ENCODE results near the gene ATR. TPM values are rescaled to one million over a fixed set of nuclear protein-coding genes. Genes with fewer than 3 reads are reported as not detected.

The ATR gene
- total RNA-seq, 4 donors from 2014 or later: 21.0 to 53.6 (median 23.9) TPM

- Histone ChIP-seq H3K27me3 (no peaks in the 10 kb centered on the region), H3K27ac (no peak overlapping the region), H3K4me3 (no peak overlapping the region), H3K36me3 (peaks cover 0 to 63% (median 0%) of the 10 kb centered on the region in 3 donors), H3K4me1 (no peaks in the 10 kb centered on the region), H3K9me3 (no peaks in the 10 kb centered on the region)
- TF ChIP-seq POLR2A (IDR thresholded peaks at IDR 0.05): no peak
- TF ChIP-seq, protein P1, sequence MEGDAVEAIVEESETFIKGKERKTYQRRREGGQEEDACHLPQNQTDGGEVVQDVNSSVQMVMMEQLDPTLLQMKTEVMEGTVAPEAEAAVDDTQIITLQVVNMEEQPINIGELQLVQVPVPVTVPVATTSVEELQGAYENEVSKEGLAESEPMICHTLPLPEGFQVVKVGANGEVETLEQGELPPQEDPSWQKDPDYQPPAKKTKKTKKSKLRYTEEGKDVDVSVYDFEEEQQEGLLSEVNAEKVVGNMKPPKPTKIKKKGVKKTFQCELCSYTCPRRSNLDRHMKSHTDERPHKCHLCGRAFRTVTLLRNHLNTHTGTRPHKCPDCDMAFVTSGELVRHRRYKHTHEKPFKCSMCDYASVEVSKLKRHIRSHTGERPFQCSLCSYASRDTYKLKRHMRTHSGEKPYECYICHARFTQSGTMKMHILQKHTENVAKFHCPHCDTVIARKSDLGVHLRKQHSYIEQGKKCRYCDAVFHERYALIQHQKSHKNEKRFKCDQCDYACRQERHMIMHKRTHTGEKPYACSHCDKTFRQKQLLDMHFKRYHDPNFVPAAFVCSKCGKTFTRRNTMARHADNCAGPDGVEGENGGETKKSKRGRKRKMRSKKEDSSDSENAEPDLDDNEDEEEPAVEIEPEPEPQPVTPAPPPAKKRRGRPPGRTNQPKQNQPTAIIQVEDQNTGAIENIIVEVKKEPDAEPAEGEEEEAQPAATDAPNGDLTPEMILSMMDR (IDR thresholded peaks at IDR 0.05): no peak
- DNase-seq: no peak
These were observed 88.8 kb downstream of the ATR start for GRCh38 chr3:142489572-142490323.

DNA sequence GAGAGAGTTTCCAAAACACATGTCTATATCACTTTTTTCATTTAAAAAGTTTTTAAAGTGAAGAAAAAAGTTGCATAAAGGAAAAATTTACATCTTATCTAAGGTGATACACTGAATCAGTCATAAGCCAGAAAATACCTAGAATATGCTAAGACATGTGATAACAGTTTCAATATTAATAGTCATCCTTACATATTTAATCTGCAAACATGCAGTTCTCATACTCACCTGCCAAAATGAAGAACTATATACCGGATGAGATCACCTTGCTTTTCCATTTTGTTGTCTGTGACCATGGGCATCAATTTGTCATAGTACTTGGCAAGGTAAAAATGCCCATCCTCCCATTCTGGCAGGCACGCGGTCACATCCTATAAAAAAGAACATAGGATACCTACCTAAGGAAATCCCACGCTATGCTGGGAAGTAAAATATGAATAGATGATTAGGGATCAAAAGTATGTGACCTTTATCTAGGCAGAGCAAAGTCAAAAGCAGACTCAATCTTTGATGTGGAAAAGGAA, 93.6 kb downstream of the ATR start:
- no peaks in the 10 kb centered on the region for H3K27me3 ChIP-seq
- TF ChIP-seq POLR2A (IDR thresholded peaks at IDR 0.05): no peak
- TF ChIP-seq, protein P1 (IDR thresholded peaks at IDR 0.05): no peak
- peaks cover 0 to 60% (median 0%) of the 10 kb centered on the region in 3 donors for H3K36me3 ChIP-seq

GRCh38 chr3:142481196-142481595, 97.3 kb downstream of the ATR start:
- no peaks in the 10 kb centered on the region for H3K27me3 ChIP-seq
- no peak overlapping the region for H3K27ac ChIP-seq
- no peak overlapping the region for H3K4me3 ChIP-seq
- no peaks in the 10 kb centered on the region for H3K4me1 ChIP-seq
- no peak for DNase-seq
- TF ChIP-seq, protein P1 (IDR thresholded peaks at IDR 0.05): no peak
- TF ChIP-seq POLR2A (IDR thresholded peaks at IDR 0.05): no peak
- H3K9me3 ChIP-seq: peaks cover 0 to 18% (median 3%) of the 10 kb centered on the region in 4 donors
- peaks cover 0 to 44% (median 0%) of the 10 kb centered on the region in 3 donors for H3K36me3 ChIP-seq

More for the DNA sequence above, 93.6 kb downstream of the ATR start:
- H3K27ac ChIP-seq: no peak overlapping the region
- peaks cover 0 to 18% (median 3%) of the 10 kb centered on the region in 4 donors for H3K9me3 ChIP-seq
- no peak for DNase-seq
- H3K4me1 ChIP-seq: no peaks in the 10 kb centered on the region
- no peak overlapping the region for H3K4me3 ChIP-seq

- TF ChIP-seq, protein P1 (IDR thresholded peaks at IDR 0.05): no peak
- no peak for TF ChIP-seq POLR2A (IDR thresholded peaks at IDR 0.05)
- H3K9me3 ChIP-seq: no peaks in the 10 kb centered on the region
- H3K4me1 ChIP-seq: no peaks in the 10 kb centered on the region
- H3K36me3 ChIP-seq: peaks cover 0 to 3% (median 0%) of the 10 kb centered on the region in 3 donors
- no peak overlapping the region for H3K4me3 ChIP-seq
- DNase-seq: no peak
- no peaks in the 10 kb centered on the region for H3K27me3 ChIP-seq
- H3K27ac ChIP-seq: no peak overlapping the region
These were observed 107.7 kb downstream of the ATR start for GRCh38 chr3:142470826-142471225.

DNA sequence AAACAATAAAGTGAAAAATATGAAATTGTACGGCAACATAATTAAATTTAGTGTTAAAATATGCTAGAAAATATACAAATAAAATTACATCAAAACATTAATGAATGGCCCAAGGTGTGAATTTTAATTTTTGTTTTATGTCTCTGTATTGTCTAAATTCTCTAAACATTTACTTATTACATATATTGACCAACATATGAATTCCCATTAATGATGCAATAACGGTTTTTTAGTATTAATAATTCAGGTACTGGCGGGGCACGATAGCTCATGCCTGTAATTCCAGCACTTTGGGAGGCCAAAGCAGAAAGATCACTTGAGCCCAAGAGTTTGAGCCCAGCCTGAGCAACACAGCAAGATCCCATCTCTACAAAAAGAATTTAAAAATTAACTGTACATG, 110.1 kb downstream of the ATR start:
- no peak for TF ChIP-seq POLR2A (IDR thresholded peaks at IDR 0.05)
- H3K9me3 ChIP-seq: no peaks in the 10 kb centered on the region
- no peak overlapping the region for H3K27ac ChIP-seq
- no peak overlapping the region for H3K4me3 ChIP-seq
- H3K27me3 ChIP-seq: no peaks in the 10 kb centered on the region
- DNase-seq: no peak
- no peaks in the 10 kb centered on the region for H3K4me1 ChIP-seq
- H3K36me3 ChIP-seq: peaks cover 0 to 9% (median 0%) of the 10 kb centered on the region in 3 donors

DNA sequence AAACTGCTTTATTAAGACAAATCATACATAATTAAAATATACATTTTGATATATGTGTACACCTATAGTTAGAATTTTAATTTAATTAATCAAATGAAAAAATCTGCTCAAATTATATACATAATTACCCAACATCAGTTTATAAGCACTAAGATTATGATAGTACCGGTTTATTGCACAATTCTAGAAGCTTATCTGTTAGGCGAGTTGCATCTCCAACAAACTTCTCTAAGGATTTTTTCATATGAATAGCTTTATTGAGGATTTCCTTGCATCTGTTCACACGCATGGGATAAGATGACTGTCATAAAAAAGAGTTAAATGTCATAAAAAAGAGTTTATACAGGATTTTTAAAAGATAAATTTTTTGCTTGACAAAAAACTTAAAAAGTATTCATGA, 110.8 kb downstream of the ATR start:
- Histone ChIP-seq H3K36me3 (peaks cover 0 to 9% (median 0%) of the 10 kb centered on the region in 3 donors), H3K27ac (no peak overlapping the region), H3K27me3 (no peaks in the 10 kb centered on the region), H3K9me3 (no peaks in the 10 kb centered on the region), H3K4me1 (no peaks in the 10 kb centered on the region), H3K4me3 (no peak overlapping the region)
- no peak for DNase-seq
- TF ChIP-seq, protein P1 (IDR thresholded peaks at IDR 0.05): no peak
- TF ChIP-seq POLR2A (IDR thresholded peaks at IDR 0.05): no peak
